CD4-positive, alpha-beta T cell treated with Interleukin-6 for 4 hours (primary cell): ENCODE measurements around the gene FAM9B.
A peak's percentile ranks its signal among the peaks of the same experiment; 100 is the strongest.
"Not testable (repeated sequence)": the region's sequence is repeated elsewhere in the genome, so short reads cannot be mapped to it uniquely, and the experiment has no call there.

Experiments used
- DNase-seq: peaks from one replicate; pipeline ENCODE4 v3.0.0-alpha.2; 2020; ENCODE audit warnings: mixed read lengths

The FAM9B gene

DNA sequence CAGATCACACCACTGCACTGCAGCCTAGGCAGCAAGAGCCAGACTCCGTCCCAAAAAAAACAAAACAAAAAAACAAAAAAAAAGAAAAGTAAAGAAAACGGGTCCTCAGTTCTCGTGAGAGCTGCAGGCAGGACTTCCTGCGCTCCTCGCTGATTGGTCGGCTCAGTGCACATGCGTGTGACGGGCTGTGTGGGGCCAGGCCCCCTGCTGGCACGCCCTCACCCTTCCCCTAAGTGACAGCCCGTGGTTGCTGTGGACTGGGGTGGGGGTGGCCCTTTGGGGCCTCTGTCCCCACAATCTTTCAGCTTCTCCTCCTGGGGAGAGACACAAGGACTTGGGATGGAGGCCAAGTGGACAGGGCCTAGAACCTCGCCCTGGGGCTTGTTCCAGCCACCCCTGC lies at the start of gene FAM9B:
TSS of gene FAM9B (minus strand) at position 139 of the 400 bp plus-strand sequence. CDS start 1,141 bp downstream, outside the sequence.
- DNase-seq = no peak

- DNase-seq = no peak
These were observed 47.3 kb upstream of the FAM9B start for GRCh38 chrX:9081271-9081670.

DNA sequence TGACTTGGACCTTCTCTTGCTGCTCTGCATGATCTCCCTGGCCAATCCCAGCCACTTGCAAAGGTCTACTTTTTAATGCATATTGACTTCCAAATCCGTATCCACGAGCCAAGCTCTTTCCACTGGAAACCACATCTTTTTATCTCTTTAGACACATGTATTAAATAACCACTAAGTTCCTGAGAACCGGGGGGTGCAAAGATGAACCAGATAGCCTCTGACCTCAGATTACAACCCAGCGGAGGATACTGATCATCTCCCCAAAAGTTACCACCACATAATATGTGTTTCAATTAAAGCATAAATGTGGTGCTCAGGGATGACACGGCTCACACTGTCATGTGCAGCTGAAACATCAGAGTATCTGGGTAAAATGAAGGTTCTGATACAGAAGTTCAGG lies 40.4 kb upstream of the FAM9B start:
- no peak for DNase-seq

DNA sequence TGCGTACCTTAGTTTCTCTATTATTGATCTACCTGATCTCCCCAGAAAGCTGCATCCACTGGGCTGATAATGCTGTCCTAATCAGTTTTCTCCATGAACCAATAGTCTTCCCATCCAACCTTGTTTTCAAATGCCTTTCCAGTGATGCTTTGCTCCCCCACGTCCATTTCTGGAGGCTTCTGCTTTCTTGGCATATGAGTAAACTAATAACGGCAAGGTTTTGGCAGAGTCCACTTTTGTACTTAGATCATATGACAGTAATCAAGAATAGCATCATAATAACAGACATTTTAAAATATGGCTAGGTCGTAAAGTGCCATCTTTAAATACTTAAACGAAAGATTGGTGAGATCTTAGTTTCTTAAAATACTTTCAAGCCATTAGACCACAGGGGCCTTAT lies 38.4 kb upstream of the FAM9B start:
- no peak for DNase-seq

GRCh38 chrX:9071031-9071650 lies 37.2 kb upstream of the FAM9B start:
- DNase-seq = no peak

DNA sequence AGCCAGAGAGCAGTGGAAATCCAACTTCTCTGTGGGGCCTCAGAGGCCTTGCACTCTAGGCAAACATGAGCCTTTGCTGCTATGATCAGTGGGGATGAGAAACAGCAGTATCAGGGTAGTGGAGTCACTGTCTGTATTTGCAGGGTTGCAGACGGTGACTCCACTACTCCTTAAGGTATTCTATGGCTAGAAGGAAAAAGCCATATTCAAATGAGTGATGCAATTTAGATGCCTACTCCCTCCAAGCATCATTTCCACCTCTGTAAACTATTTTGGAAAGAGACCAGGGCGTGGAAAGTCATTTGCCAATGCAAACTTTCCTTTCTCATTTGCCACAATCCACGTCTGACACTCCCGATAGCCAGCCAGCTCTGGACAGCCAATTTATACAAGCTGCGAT lies 35.6 kb upstream of the FAM9B start:
- no peak for DNase-seq

DNA sequence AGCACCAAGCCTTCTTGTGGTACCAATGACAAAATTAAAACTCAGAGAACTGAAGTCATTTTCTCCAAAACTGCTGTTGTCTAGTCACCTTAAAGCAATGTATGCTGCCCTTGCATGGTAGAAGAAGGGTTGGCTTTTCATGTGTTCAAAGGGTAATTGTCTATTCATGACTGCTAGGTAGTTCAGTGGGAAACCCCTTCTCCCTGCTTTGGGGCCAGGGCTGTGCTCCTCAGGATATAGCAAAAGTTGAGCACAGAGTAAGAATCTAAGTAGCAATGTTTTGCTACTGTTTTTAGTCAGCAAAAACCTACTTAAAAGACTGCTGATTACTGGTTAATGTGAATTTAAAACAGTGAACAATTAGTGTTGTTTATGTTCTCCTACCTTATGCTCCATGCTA lies 30.8 kb upstream of the FAM9B start:
- no peak for DNase-seq

DNA sequence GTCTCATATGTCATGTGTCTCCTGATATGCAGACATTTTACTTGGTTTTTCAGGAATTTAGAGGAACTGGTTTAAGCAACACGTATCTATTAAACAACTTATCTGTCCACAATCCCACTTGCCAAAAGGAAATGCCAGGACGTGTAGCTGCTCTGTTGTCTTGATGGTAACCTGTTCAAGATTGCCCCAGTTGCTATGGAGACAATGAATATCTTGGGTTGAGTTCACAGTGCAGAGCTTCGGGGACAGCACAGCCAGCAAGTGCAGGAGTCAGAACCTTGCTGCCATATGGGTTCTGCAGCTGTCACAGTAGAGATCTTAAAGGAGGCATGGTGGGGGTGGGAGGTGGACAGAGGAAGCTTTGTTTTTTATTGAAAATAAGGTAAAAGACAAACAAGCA lies 28.7 kb upstream of the FAM9B start:
- no peak for DNase-seq

- no peak for DNase-seq
These were observed 21.4 kb upstream of the FAM9B start for GRCh38 chrX:9055354-9055753.

- no peak for DNase-seq
These were observed 18.2 kb upstream of the FAM9B start for GRCh38 chrX:9052081-9052480.

- DNase-seq = no peak
These were observed 16.4 kb upstream of the FAM9B start for GRCh38 chrX:9050331-9050730.

DNA sequence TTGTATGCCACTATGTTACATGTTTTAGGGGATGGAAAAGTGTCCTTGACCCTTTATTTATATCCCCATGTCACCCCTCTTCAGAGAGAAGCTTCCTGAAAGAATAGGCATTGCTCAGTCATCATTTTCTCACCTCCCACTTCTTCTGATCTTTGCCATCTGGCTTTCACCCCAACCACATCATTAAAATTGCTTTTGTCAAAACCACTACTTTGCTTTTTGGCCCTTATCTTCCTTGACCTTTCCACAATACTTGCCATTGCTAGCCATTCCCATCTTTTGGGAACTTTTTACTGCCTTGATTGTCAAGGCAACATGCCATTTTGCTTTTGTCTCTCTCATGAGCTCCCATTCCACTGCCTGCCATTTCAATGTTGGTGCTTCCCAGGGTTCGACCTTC lies 14.9 kb upstream of the FAM9B start:
- DNase-seq = no peak

DNA sequence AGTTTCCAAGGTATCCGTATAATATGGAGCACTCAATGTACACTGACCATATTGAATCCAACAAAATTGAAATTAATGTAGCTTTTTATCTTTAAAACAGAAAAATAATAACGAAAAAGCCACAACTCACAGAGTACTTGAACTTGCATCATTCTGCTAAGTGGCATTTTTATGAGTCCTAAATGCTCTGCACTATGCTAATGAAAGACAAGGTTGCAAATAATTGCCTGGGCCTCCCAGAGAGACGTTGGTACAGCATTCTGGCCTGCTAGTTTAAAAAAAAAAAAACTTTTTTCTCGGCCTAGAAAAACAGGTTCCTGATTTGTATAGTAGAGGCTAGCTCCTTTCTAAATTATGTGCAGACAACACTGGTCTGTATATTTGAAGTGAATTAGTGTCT lies 4.3 kb upstream of the FAM9B start:
- DNase-seq = no peak

DNA sequence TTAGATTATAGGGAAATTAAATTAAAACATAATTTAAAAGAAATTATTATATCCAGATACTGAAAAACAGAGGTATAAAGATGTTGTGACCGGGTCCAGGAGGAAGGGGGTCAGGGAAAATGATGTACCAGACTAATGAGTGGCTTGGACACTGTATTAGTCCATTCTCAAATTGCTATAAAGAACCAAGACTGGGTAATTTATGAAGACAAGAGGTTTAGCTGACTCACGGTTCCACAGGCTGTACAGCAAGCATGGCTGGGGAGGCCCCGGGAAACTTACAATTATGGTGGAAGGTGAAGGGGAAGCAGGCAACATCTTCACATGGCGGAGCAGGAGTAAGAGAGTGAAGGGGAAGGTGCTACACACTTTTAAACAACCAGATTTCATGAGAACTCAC lies 3.4 kb upstream of the FAM9B start:
- no peak for DNase-seq

GRCh38 chrX:9033586-9033985 lies 341 bp downstream of the FAM9B start:
- no peak for DNase-seq

GRCh38 chrX:9033179-9033578 lies 748 bp downstream of the FAM9B start:
- DNase-seq = no peak

- no peak for DNase-seq
These were observed 10.6 kb downstream of the FAM9B start for GRCh38 chrX:9023293-9023692.

DNA sequence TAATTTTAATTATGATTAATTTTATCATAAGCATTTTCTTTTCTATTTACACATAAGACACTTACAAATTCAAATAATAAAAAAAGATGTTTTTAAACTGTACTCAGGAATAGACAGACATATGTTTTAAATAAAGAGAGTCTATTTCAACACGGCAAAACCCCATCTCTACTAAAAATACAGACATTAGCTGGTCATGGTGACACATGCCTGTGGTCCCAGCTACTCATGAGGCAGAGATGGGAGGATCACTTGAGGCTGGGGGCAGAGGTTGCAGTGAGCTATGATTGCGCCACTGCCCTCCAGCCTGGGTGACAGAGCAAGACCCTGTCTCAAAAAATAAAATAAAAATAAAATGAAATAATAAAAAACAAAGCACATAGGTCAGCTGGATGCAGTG lies 14.8 kb downstream of the FAM9B start:
- no peak for DNase-seq

DNA sequence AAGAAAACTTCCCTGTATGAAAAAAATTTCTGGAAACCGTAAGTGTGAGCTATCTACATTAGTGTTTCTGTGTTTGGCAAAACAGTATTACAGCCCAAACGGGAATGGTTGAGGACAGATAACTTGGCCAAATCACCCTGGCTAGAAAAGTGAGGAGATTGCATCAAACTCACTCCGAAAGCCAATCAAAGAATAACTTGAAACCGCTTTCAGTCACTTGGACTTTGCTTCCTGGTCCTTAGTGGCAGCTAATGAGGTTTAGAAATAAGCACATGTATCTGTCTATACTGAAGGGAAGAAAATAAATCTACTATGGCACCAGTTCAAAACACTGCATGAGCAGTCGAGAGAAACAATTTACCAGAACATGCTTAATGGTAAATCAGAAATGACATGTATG lies 15.6 kb downstream of the FAM9B start:
- DNase-seq = not testable (repeated sequence)

- no peak for DNase-seq
These were observed 30.9 kb downstream of the FAM9B start for GRCh38 chrX:9003041-9003440.

GRCh38 chrX:8988446-8988845 lies 45.5 kb downstream of the FAM9B start:
- DNase-seq = peak; percentile 12

- DNase-seq = peak; percentile 38
These were observed 46.2 kb downstream of the FAM9B start for GRCh38 chrX:8987672-8988250.

GRCh38 chrX:8984231-8984630 lies 49.7 kb downstream of the FAM9B start:
- DNase-seq = no peak

DNA sequence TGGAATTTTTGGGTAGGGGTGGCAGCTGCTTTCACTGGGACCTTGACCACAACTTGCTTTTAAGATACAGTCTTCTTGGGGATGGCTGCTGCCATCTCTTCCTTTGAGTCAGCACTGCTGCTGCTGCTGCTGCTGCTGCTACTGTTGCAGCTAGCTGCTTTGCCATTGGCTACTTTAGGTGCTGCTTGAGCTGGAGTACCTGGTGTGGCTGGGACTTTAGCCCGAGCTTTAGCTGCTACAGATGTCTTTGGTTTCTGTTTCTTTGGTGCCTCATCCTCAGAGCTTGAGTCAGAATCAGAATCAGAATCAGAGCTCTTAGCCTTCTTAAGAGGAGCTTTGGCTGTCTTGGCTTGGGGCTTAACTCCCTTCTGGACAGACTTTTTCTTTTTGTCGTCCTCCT lies 52.2 kb downstream of the FAM9B start:
- peak; percentile 3 for DNase-seq

GRCh38 chrX:8980756-8981155 lies 53.2 kb downstream of the FAM9B start:
- DNase-seq = no peak
